HG03558 (cell line): Measurements from ENCODE around the gene LDLRAD4.

Experiments used
- ATAC-seq: cut with Tn5 transposase; IDR thresholded peaks from one replicate; pipeline ENCODE4 v1.9.1; 2021; ENCODE audit warnings: moderate number of reproducible peaks; ENCODE audit not compliant: unreplicated experiment; ENCODE audit errors: extremely low read depth

The LDLRAD4 gene

GRCh38 chr18:13279181-13280069, 60.9 kb downstream of the LDLRAD4 start:
- ATAC-seq: no peak

GRCh38 chr18:13280070-13280795, 61.7 kb downstream of the LDLRAD4 start:
- no peak for ATAC-seq

- ATAC-seq: no peak
Observed at GRCh38 chr18:13281406-13281805, 62.8 kb downstream of the LDLRAD4 start.

GRCh38 chr18:13283746-13284145, 65.2 kb downstream of the LDLRAD4 start:
- ATAC-seq: no peak

- ATAC-seq: no peak
Observed at GRCh38 chr18:13284330-13285027, 65.9 kb downstream of the LDLRAD4 start.

- ATAC-seq: no peak
Observed at GRCh38 chr18:13285874-13286273, 67.3 kb downstream of the LDLRAD4 start.

GRCh38 chr18:13286456-13287125, 68.0 kb downstream of the LDLRAD4 start:
- no peak for ATAC-seq

- no peak for ATAC-seq
Observed at GRCh38 chr18:13287372-13287771, 68.8 kb downstream of the LDLRAD4 start.

GRCh38 chr18:13288509-13289133, 70.1 kb downstream of the LDLRAD4 start:
- no peak for ATAC-seq

- ATAC-seq: no peak
Observed at GRCh38 chr18:13289481-13290205, 71.1 kb downstream of the LDLRAD4 start.

- no peak for ATAC-seq
Observed at GRCh38 chr18:13290856-13291271, 72.3 kb downstream of the LDLRAD4 start.

GRCh38 chr18:13291299-13291698, 72.7 kb downstream of the LDLRAD4 start:
- no peak for ATAC-seq

GRCh38 chr18:13291745-13292447, 73.3 kb downstream of the LDLRAD4 start:
- no peak for ATAC-seq

- ATAC-seq: no peak
Observed at GRCh38 chr18:13292736-13293135, 74.2 kb downstream of the LDLRAD4 start.

GRCh38 chr18:13294309-13294708, 75.7 kb downstream of the LDLRAD4 start:
- ATAC-seq: no peak

- no peak for ATAC-seq
Observed at GRCh38 chr18:13295894-13296293, 77.3 kb downstream of the LDLRAD4 start.

- ATAC-seq: no peak
Observed at GRCh38 chr18:13296867-13297574, 78.5 kb downstream of the LDLRAD4 start.

GRCh38 chr18:13298262-13298661, 79.7 kb downstream of the LDLRAD4 start:
- no peak for ATAC-seq
